ENCODE measurements around the gene SLC25A43. TPM values are rescaled to one million over a fixed set of nuclear protein-coding genes. Genes with fewer than 3 reads are reported as not detected.
"Not testable (repeated sequence)": the region's sequence is repeated elsewhere in the genome, so short reads cannot be mapped to it uniquely, and the experiment has no call there.

The SLC25A43 gene
- total RNA-seq, result 10 to 100 TPM; 23.1 to 31.1 (median 27.6) TPM

GRCh38 chrX:119398974-119399771, at the start of gene SLC25A43:
Gene SLC25A43, plus strand, starts transcription at chrX:119399336. Its CDS starts 68 bp downstream, at chrX:119399404.
- TF ChIP-seq CTCF (IDR thresholded peaks at IDR 0.05) (no peak), POLR2A (IDR thresholded peaks at IDR 0.05) (peak; percentile 46 to 52)
- DNase-seq, result peak; percentile 22 to 73 (median 68)
- H3K4me3 ChIP-seq, result peak within 1 kb of the TSS; percentile 57 to 73 (median 70)
- peak within 1 kb of the TSS; percentile 77 to 93 (median 86) for H3K27ac ChIP-seq
- H3K4me1 ChIP-seq, result no peaks in the 10 kb centered on the region
- no peaks in the 10 kb centered on the region for H3K36me3 ChIP-seq
- H3K9me3 ChIP-seq, result no peaks in the 10 kb centered on the region
- no peaks in the 10 kb centered on the region for H3K27me3 ChIP-seq

GRCh38 chrX:119359618-119360382, 39.3 kb upstream of the SLC25A43 start:
- Histone ChIP-seq H3K4me1 (no peaks in the 10 kb centered on the region), H3K9me3 (no peaks in the 10 kb centered on the region), H3K36me3 (no peaks in the 10 kb centered on the region), H3K27me3 (no peaks in the 10 kb centered on the region), H3K27ac (no peak overlapping the region), H3K4me3 (no peak overlapping the region)
- TF ChIP-seq POLR2A (IDR thresholded peaks at IDR 0.05) (no peak), CTCF (IDR thresholded peaks at IDR 0.05) (no peak)
- no peak for DNase-seq

- not testable (repeated sequence) for H3K27me3 ChIP-seq
Measured at GRCh38 chrX:119361451-119361850, 37.7 kb upstream of the SLC25A43 start.

GRCh38 chrX:119362074-119362473, 37.1 kb upstream of the SLC25A43 start:
- not testable (repeated sequence) for H3K9me3 ChIP-seq, H3K27ac ChIP-seq, H3K4me3 ChIP-seq, H3K36me3 ChIP-seq, H3K27me3 ChIP-seq, H3K4me1 ChIP-seq, DNase-seq

More at GRCh38 chrX:119361451-119361850, 37.7 kb upstream of the SLC25A43 start:
- not testable (repeated sequence) for H3K4me3 ChIP-seq, H3K4me1 ChIP-seq, H3K27ac ChIP-seq, H3K9me3 ChIP-seq, DNase-seq, H3K36me3 ChIP-seq

GRCh38 chrX:119363391-119363790, 35.7 kb upstream of the SLC25A43 start:
- TF ChIP-seq CTCF (IDR thresholded peaks at IDR 0.05) (no peak), POLR2A (IDR thresholded peaks at IDR 0.05) (no peak)
- Histone ChIP-seq H3K27me3 (no peaks in the 10 kb centered on the region), H3K4me3 (no peak overlapping the region), H3K27ac (no peak overlapping the region), H3K9me3 (no peaks in the 10 kb centered on the region), H3K36me3 (no peaks in the 10 kb centered on the region), H3K4me1 (no peaks in the 10 kb centered on the region)
- no peak for DNase-seq

GRCh38 chrX:119371861-119372260, 27.3 kb upstream of the SLC25A43 start:
- not testable (repeated sequence) for H3K9me3 ChIP-seq, H3K4me1 ChIP-seq, H3K4me3 ChIP-seq, DNase-seq, H3K27ac ChIP-seq, H3K27me3 ChIP-seq, H3K36me3 ChIP-seq

GRCh38 chrX:119374736-119375135, 24.4 kb upstream of the SLC25A43 start:
- DNase-seq, result no peak
- H3K4me3 ChIP-seq, result no peak overlapping the region
- no peak overlapping the region for H3K27ac ChIP-seq
- H3K27me3 ChIP-seq, result no peaks in the 10 kb centered on the region
- no peaks in the 10 kb centered on the region for H3K9me3 ChIP-seq
- H3K4me1 ChIP-seq, result no peaks in the 10 kb centered on the region
- TF ChIP-seq CTCF (IDR thresholded peaks at IDR 0.05) (no peak), POLR2A (IDR thresholded peaks at IDR 0.05) (no peak)
- no peaks in the 10 kb centered on the region for H3K36me3 ChIP-seq
